Ishikawa (cell line): Measurements from ENCODE around the gene PPIC.

ENCODE experiments used
- CEBPB ChIP-seq: IDR thresholded peaks from 2 replicates; pipeline ENCODE4 v1.6.1; 2012
- EGR1 ChIP-seq: IDR thresholded peaks from 2 replicates; pipeline ENCODE4 v1.6.1; 2012
- NFIC ChIP-seq: IDR thresholded peaks from 2 replicates; pipeline ENCODE4 v1.6.1; 2012
- RAD21 ChIP-seq: IDR thresholded peaks from 2 replicates; pipeline ENCODE4 v1.6.1; 2012; ENCODE audit warnings: low read depth
- REST ChIP-seq: IDR thresholded peaks from 2 replicates; pipeline ENCODE4 v1.6.1; 2012; ENCODE audit warnings: low read depth, mild to moderate bottlenecking
- TAF1 ChIP-seq: IDR thresholded peaks from 2 replicates; pipeline ENCODE4 v1.6.1; 2012; ENCODE audit warnings: low read depth, mild to moderate bottlenecking
- TEAD4 ChIP-seq: IDR thresholded peaks from 2 replicates; pipeline ENCODE4 v1.6.1; 2012
- YY1 ChIP-seq: IDR thresholded peaks from 2 replicates; pipeline ENCODE4 v1.6.1; 2012; ENCODE audit warnings: low read depth

- TF ChIP-seq REST (no peak), RAD21 (no peak), NFIC (no peak), EGR1 (no peak), TEAD4 (no peak), TAF1 (no peak), YY1 (no peak), CEBPB (no peak)
Measured at GRCh38 chr5:123001808-123002207, 34.7 kb downstream of the PPIC start.
